SK-N-MC (cell line): ENCODE measurements around the gene ITSN1.

Source experiments
- DNase-seq: peaks from one replicate; pipeline ENCODE4 v3.0.0-alpha.2; 2011; ENCODE audit warnings: low read depth, low spot score
- H3K27ac ChIP-seq: fragments of 200-600 bp; sonication (generic); 2 replicates; pipeline ENCODE4 v1.5.1; 2016; ENCODE audit warnings: mixed run types
- H3K36me3 ChIP-seq: fragments of 200-600 bp; sonication (generic); 2 replicates; pipeline ENCODE4 v1.6.1; 2017; ENCODE audit warnings: antibody characterized with exemption, low read length, mixed read lengths; ENCODE audit not compliant: insufficient read depth
- H3K4me3 ChIP-seq: fragments of 200-600 bp; sonication (generic); 2 replicates; pipeline ENCODE4 v1.5.1; 2016
- H3K9ac ChIP-seq: fragments of 200-600 bp; sonication (generic); 2 replicates; pipeline ENCODE4 v1.8.0; 2017; ENCODE audit warnings: mixed run types, mixed read lengths; ENCODE audit not compliant: insufficient read length
- H3K9me3 ChIP-seq: fragments of 200-600 bp; sonication (generic); 2 replicates; pipeline ENCODE4 v1.6.1; 2017; ENCODE audit warnings: low read depth, mild to moderate bottlenecking, antibody characterized with exemption, low read length, moderate library complexity, mixed read lengths
- EZH2 ChIP-seq: fragments of 200-600 bp; sonication (generic); IDR thresholded peaks from one replicate; pipeline ENCODE4 v1.6.1; 2017; ENCODE audit warnings: antibody characterized with exemption
- FOXP2 ChIP-seq: optimal IDR thresholded peaks from 2 replicates; pipeline ENCODE3; 2011; ENCODE audit warnings: mild to moderate bottlenecking, moderate library complexity; ENCODE audit not compliant: insufficient read depth; ENCODE audit errors: extremely low read length, control extremely low read depth
- POLR2AphosphoS5 ChIP-seq: IDR thresholded peaks from 2 replicates; pipeline ENCODE4 v1.6.1; 2012; ENCODE audit warnings: mild to moderate bottlenecking, low read depth, low read length, borderline replicate concordance

Gene ITSN1

GRCh38 chr21:33658919-33659567, 16.7 kb downstream of the ITSN1 start:
- Histone ChIP-seq H3K9me3 (no peaks in the 10 kb centered on the region), H3K27ac (no peak overlapping the region), H3K4me3 (no peak overlapping the region), H3K9ac (no peak overlapping the region), H3K36me3 (peaks cover 7% of the 10 kb centered on the region; the same call in 1 of the 2 replicates)
- TF ChIP-seq POLR2AphosphoS5 (no peak), EZH2 (no peak), FOXP2 (no peak)
- DNase-seq = no peak

GRCh38 chr21:33659568-33659949, 17.3 kb downstream of the ITSN1 start:
- Histone ChIP-seq H3K36me3 (peaks cover 7% of the 10 kb centered on the region; the same call in 1 of the 2 replicates), H3K4me3 (no peak overlapping the region), H3K9me3 (no peaks in the 10 kb centered on the region), H3K9ac (no peak overlapping the region), H3K27ac (no peak overlapping the region)
- no peak for DNase-seq
- TF ChIP-seq EZH2 (no peak), POLR2AphosphoS5 (no peak), FOXP2 (no peak)

GRCh38 chr21:33660406-33660805, 18.1 kb downstream of the ITSN1 start:
- no peak for DNase-seq
- Histone ChIP-seq H3K9me3 (no peaks in the 10 kb centered on the region), H3K27ac (0 out of 2 replicates have a peak overlapping the region, but pooled peaks have one; percentile 14), H3K9ac (no peak overlapping the region), H3K36me3 (peaks cover 7% of the 10 kb centered on the region; the same call in 1 of the 2 replicates), H3K4me3 (no peak overlapping the region)
- TF ChIP-seq FOXP2 (no peak), EZH2 (no peak), POLR2AphosphoS5 (no peak)

- Histone ChIP-seq H3K4me3 (no peak overlapping the region), H3K9me3 (no peaks in the 10 kb centered on the region), H3K36me3 (peaks cover 7% of the 10 kb centered on the region; the same call in 1 of the 2 replicates), H3K27ac (no peak overlapping the region), H3K9ac (no peak overlapping the region)
- no peak for DNase-seq
- TF ChIP-seq EZH2 (no peak), POLR2AphosphoS5 (no peak), FOXP2 (no peak)
Measured at GRCh38 chr21:33661146-33661545, 18.8 kb downstream of the ITSN1 start.

- Histone ChIP-seq H3K9ac (no peak overlapping the region), H3K9me3 (no peaks in the 10 kb centered on the region), H3K4me3 (no peak overlapping the region), H3K27ac (no peak overlapping the region), H3K36me3 (peaks cover 7% of the 10 kb centered on the region; the same call in 1 of the 2 replicates)
- TF ChIP-seq FOXP2 (no peak), EZH2 (no peak), POLR2AphosphoS5 (no peak)
- no peak for DNase-seq
Measured at GRCh38 chr21:33662046-33662445, 19.7 kb downstream of the ITSN1 start.

GRCh38 chr21:33663241-33663640, 20.9 kb downstream of the ITSN1 start:
- no peaks in the 10 kb centered on the region for H3K9me3 ChIP-seq
- peaks cover 7% of the 10 kb centered on the region; the same call in 1 of the 2 replicates for H3K36me3 ChIP-seq
- H3K9ac ChIP-seq = no peak overlapping the region
- no peak for DNase-seq
- TF ChIP-seq FOXP2 (no peak), POLR2AphosphoS5 (no peak), EZH2 (no peak)
- no peak overlapping the region for H3K4me3 ChIP-seq
- H3K27ac ChIP-seq = no peak overlapping the region

GRCh38 chr21:33664135-33664534, 21.8 kb downstream of the ITSN1 start:
- H3K27ac ChIP-seq = no peak overlapping the region
- no peak overlapping the region for H3K9ac ChIP-seq
- TF ChIP-seq FOXP2 = no peak
- TF ChIP-seq EZH2 = no peak
- no peak for TF ChIP-seq POLR2AphosphoS5
- no peaks in the 10 kb centered on the region for H3K9me3 ChIP-seq
- H3K36me3 ChIP-seq = peaks cover 7% of the 10 kb centered on the region; the same call in 1 of the 2 replicates
- no peak overlapping the region for H3K4me3 ChIP-seq
- no peak for DNase-seq

GRCh38 chr21:33666153-33666552, 23.9 kb downstream of the ITSN1 start:
- no peaks in the 10 kb centered on the region for H3K36me3 ChIP-seq
- no peak overlapping the region for H3K4me3 ChIP-seq
- H3K9ac ChIP-seq = no peak overlapping the region
- H3K9me3 ChIP-seq = no peaks in the 10 kb centered on the region
- TF ChIP-seq EZH2 = no peak
- DNase-seq = no peak
- no peak overlapping the region for H3K27ac ChIP-seq

- no peak for TF ChIP-seq EZH2
- TF ChIP-seq FOXP2 = no peak
- no peak for TF ChIP-seq POLR2AphosphoS5
- Histone ChIP-seq H3K9ac (no peak overlapping the region), H3K36me3 (no peaks in the 10 kb centered on the region), H3K27ac (no peak overlapping the region), H3K9me3 (no peaks in the 10 kb centered on the region), H3K4me3 (no peak overlapping the region)
- DNase-seq = no peak
Measured at GRCh38 chr21:33667636-33668035, 25.3 kb downstream of the ITSN1 start.
